WTC11 (cell line): ENCODE results near the gene CAPN11. TPM values are rescaled to one million over a fixed set of nuclear protein-coding genes. Genes with fewer than 3 reads are reported as not detected.

ENCODE experiments used
- ATAC-seq: fragments of 200-7000 bp; cut with Tn5 transposase; 2 replicates; pipeline ENCODE4 v1.10.0; 2021; ENCODE audit warnings: mild to moderate bottlenecking, moderate library complexity
- CTCF ChIA-PET: fragments of 300-600 bp; sonication (Branson Sonifier 250); formaldehyde crosslinking; loops from one replicate; lab custom pipeline; 2021; ENCODE audit warnings: antibody characterized with exemption; lab: Charles Lee
- POLR2A ChIA-PET: fragments of 350-600 bp; sonication (Branson Sonifier 250); formaldehyde crosslinking; loops from one replicate; lab custom pipeline; 2021; ENCODE audit warnings: antibody characterized with exemption; lab: Charles Lee
- DNase-seq: peaks from one replicate; pipeline ENCODE4 v3.0.0; 2021; ENCODE audit warnings: low spot score
- H3K27ac Mint-ChIP-seq: 2 replicates; pipeline ENCODE4 v1.8.0; 2021; ENCODE audit warnings: mixed read lengths
- H3K27me3 Mint-ChIP-seq: 2 replicates; pipeline ENCODE4 v1.8.0; 2021; ENCODE audit warnings: low read depth, mild to moderate bottlenecking, moderate library complexity, mixed read lengths
- H3K36me3 Mint-ChIP-seq: 2 replicates; pipeline ENCODE4 v1.8.0; 2021; ENCODE audit warnings: mixed read lengths
- H3K4me1 Mint-ChIP-seq: 2 replicates; pipeline ENCODE4 v1.8.0; 2022; ENCODE audit warnings: mixed read lengths
- H3K4me3 Mint-ChIP-seq: 2 replicates; pipeline ENCODE4 v1.8.0; 2021; ENCODE audit warnings: mild to moderate bottlenecking, moderate library complexity, mixed read lengths
- H3K9me3 Mint-ChIP-seq: 2 replicates; pipeline ENCODE4 v1.8.0; 2021; ENCODE audit warnings: mixed read lengths
- CREM ChIP-seq: sonication (generic); formaldehyde crosslinking; IDR thresholded peaks from 2 replicates; pipeline ENCODE4 v1.8.1; 2022; ENCODE audit warnings: mild to moderate bottlenecking, missing genetic modification reagents, moderate library complexity
- FOXJ3 ChIP-seq: sonication (generic); formaldehyde crosslinking; IDR thresholded peaks from 2 replicates; pipeline ENCODE4 v1.9.0; 2021; ENCODE audit warnings: missing genetic modification reagents, mild to moderate bottlenecking, borderline replicate concordance
- GABPB1 ChIP-seq: sonication (generic); formaldehyde crosslinking; IDR thresholded peaks from 2 replicates; pipeline ENCODE4 v1.8.1; 2023; ENCODE audit warnings: mild to moderate bottlenecking, missing genetic modification reagents
- MXD4 ChIP-seq: fragments of 250-450 bp; sonication (Bioruptor Pico); IDR thresholded peaks from 2 replicates; pipeline ENCODE4 v1.8.0; 2021; ENCODE audit warnings: mild to moderate bottlenecking, moderate library complexity, borderline replicate concordance
- NFATC4 ChIP-seq: fragments of 250-450 bp; sonication (Bioruptor Pico); IDR thresholded peaks from 2 replicates; pipeline ENCODE4 v1.9.0; 2021; ENCODE audit warnings: mild to moderate bottlenecking
- OVOL2 ChIP-seq: fragments of 250-450 bp; sonication (Bioruptor Pico); IDR thresholded peaks from 2 replicates; pipeline ENCODE4 v1.9.0; 2021; ENCODE audit warnings: mild to moderate bottlenecking, borderline replicate concordance
- SMAD4 ChIP-seq: sonication (generic); formaldehyde crosslinking; IDR thresholded peaks from 2 replicates; pipeline ENCODE4 v1.8.0; 2022; ENCODE audit warnings: mild to moderate bottlenecking, missing genetic modification reagents
- TEAD1 ChIP-seq: sonication (generic); formaldehyde crosslinking; IDR thresholded peaks from 2 replicates; pipeline ENCODE4 v1.8.0; 2022; ENCODE audit warnings: mild to moderate bottlenecking, missing genetic modification reagents
- ZNF121 ChIP-seq: sonication (generic); formaldehyde crosslinking; IDR thresholded peaks from 2 replicates; pipeline ENCODE4 v1.8.0; 2023; ENCODE audit warnings: missing genetic modification reagents
- ZNF138 ChIP-seq: sonication (generic); formaldehyde crosslinking; conservative IDR thresholded peaks from 2 replicates; pipeline ENCODE4 v1.8.1; 2022; ENCODE audit warnings: mild to moderate bottlenecking, moderate library complexity, missing genetic modification reagents
- ZNF232 ChIP-seq: sonication (generic); formaldehyde crosslinking; IDR thresholded peaks from 2 replicates; pipeline ENCODE4 v1.8.0; 2022; ENCODE audit warnings: mild to moderate bottlenecking, missing genetic modification reagents
- ZNF396 ChIP-seq: fragments of 250-450 bp; sonication (Bioruptor Pico); IDR thresholded peaks from 2 replicates; pipeline ENCODE4 v1.8.0; 2021; ENCODE audit warnings: mild to moderate bottlenecking, moderate library complexity, borderline replicate concordance
- ZNF416 ChIP-seq: fragments of 250-450 bp; sonication (Bioruptor Pico); IDR thresholded peaks from 2 replicates; pipeline ENCODE4 v1.9.0; 2021; ENCODE audit warnings: mild to moderate bottlenecking, inconsistent platforms
- ZNF423 ChIP-seq: fragments of 250-450 bp; sonication (Bioruptor Pico); IDR thresholded peaks from 2 replicates; pipeline ENCODE4 v2.1.2; 2022; ENCODE audit warnings: mild to moderate bottlenecking, moderate library complexity
- ZNF671 ChIP-seq: fragments of 250-450 bp; sonication (Bioruptor Pico); IDR thresholded peaks from 2 replicates; pipeline ENCODE4 v1.8.0; 2021; ENCODE audit warnings: mild to moderate bottlenecking
- total RNA-seq: library from RNA; stranded (reverse); gene quantifications from 3 replicates; pipeline ENCODE4 v1.2.3, GENCODE V29; 2021
- TF ChIP-seq, protein P1 (sequence below): sonication (generic); formaldehyde crosslinking; IDR thresholded peaks from 2 replicates; pipeline ENCODE4 v1.8.1; 2023; ENCODE audit warnings: mild to moderate bottlenecking, missing genetic modification reagents, moderate library complexity
- TF ChIP-seq, protein P2 (sequence below): sonication (generic); formaldehyde crosslinking; IDR thresholded peaks from 2 replicates; pipeline ENCODE4 v1.8.1; 2022; ENCODE audit warnings: low read depth, mild to moderate bottlenecking, moderate library complexity, missing genetic modification reagents, borderline replicate concordance
- TF ChIP-seq, protein P3 (sequence below): sonication (generic); formaldehyde crosslinking; IDR thresholded peaks from 2 replicates; pipeline ENCODE4 v1.8.1; 2022; ENCODE audit warnings: mild to moderate bottlenecking, moderate library complexity, missing genetic modification reagents
- TF ChIP-seq, protein P4 (sequence below): sonication (generic); formaldehyde crosslinking; IDR thresholded peaks from 2 replicates; pipeline ENCODE4 v1.8.1; 2023; ENCODE audit warnings: mild to moderate bottlenecking, moderate library complexity, missing genetic modification reagents
- TF ChIP-seq, protein P5 (sequence below): sonication (generic); formaldehyde crosslinking; IDR thresholded peaks from 2 replicates; pipeline ENCODE4 v1.8.1; 2023; ENCODE audit warnings: mild to moderate bottlenecking, missing genetic modification reagents
- TF ChIP-seq, protein P6 (sequence below): sonication (generic); formaldehyde crosslinking; conservative IDR thresholded peaks from 2 replicates; pipeline ENCODE4 v1.8.1; 2023; ENCODE audit warnings: mild to moderate bottlenecking, low read depth, missing genetic modification reagents, moderate library complexity

The CAPN11 gene
- total RNA-seq, 1 experiment from 2014 or later, result 2.3 TPM

DNA sequence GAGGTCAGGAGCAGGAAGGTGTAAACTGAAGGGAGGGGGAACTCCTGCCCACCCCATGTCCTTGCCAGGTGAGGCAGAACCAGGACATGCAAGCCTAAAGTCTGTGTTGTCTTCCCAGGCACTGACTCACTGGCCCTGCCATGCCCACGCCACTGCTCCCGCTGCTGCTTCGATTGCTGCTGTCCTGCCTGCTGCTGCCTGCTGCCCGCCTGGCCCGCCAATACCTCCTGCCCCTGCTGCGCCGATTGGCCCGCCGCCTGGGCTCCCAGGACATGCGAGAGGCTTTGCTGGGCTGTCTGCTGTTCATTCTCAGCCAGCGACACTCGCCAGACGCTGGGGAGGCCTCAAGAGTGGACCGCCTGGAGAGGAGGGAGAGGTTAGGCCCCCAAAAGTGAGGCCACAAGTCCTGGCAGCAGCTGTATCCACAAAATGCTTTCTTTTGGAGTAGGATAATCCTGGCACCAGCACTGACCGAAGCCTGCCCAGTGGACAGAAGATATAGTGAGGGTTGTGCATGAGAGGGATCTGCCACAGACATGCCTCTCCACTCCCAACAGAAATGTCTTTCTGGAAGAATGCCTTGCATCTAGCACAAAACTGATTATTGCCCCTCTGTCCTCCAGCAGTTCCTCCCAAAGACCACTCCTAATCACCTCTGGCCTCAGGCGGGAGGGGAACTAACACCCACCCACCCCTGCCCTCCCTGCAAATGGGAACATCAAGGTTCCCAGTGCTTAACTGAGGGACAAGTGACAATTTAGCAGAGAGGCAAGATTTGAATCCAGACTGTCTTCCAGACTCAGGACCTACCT, 58.9 kb downstream of the CAPN11 start (continued):
- TF ChIP-seq ZNF121, result peak; percentile 82; the same call in 1 of the 2 replicates
- TF ChIP-seq, protein P1, sequence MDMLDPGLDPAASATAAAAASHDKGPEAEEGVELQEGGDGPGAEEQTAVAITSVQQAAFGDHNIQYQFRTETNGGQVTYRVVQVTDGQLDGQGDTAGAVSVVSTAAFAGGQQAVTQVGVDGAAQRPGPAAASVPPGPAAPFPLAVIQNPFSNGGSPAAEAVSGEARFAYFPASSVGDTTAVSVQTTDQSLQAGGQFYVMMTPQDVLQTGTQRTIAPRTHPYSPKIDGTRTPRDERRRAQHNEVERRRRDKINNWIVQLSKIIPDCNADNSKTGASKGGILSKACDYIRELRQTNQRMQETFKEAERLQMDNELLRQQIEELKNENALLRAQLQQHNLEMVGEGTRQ, result no peak
- no peak for TF ChIP-seq MXD4 (CRISPR knock-in tag)
- TF ChIP-seq TEAD1 (CRISPR knock-in tag), result peak; percentile 55; the same call in 1 of the 2 replicates
- no peak for TF ChIP-seq FOXJ3 (CRISPR knock-in tag)
- no peak for TF ChIP-seq ZNF232 (CRISPR knock-in tag)
- TF ChIP-seq SMAD4 (CRISPR knock-in tag), result no peak
- TF ChIP-seq NFATC4 (CRISPR knock-in tag), result no peak
- TF ChIP-seq, all 79 proteins: peak for 7

DNA sequence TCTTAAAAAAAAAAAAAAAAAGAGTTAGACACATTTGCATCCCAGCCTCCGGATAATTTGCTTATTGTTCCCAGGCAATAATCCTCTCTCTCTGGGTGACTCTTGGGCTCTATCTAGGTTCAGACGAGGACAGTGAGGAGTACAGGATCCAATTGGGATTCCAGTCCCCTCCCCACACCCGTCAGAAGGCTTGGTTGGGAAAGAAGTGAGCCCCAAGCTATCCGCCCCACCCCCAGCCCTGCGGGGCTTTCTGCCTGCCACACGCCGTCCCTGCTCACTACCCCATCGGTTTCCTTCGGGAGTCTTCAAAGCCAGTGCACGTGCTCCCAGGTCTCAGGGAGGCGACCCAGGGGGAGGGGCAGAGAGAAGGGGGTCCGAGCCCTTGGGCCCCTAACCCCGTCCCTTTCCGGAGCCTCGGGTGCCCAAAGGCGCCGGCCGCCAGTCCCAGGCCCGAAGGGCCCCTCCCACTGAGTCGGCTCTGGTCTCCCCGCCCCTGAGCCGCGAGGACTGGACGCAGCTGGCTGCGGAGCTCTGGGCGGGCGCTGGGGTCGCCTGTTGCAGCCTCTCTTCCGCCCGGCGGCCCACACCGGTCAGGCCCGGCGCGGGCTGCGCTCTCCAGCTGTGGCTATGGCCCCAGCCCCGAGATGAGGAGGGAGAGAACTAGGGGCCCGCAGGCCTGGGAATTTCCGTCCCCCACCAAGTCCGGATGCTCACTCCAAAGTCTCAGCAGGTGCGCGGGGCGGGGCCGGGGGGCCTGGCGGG, 60.6 kb downstream of the CAPN11 start:
- peak overlapping the region; percentile 72 for H3K4me3 Mint-ChIP-seq
- DNase-seq (peak; percentile 94), ATAC-seq (peak; percentile 61)
- no peaks in the 10 kb centered on the region for H3K27me3 Mint-ChIP-seq
- H3K4me1 Mint-ChIP-seq, result peaks cover 53% of the 10 kb centered on the region
- ChIA-PET POLR2A (interaction anchor here (0.6 to 2.8 kb wide), 14 partner anchors 11 to 216 kb away, joined by 3 to 21 read pairs (median 4); partner anchors contain the start of gene HSP90AB1), CTCF (interaction anchor here (0.6 to 10.7 kb wide), 12 partner anchors 14 to 1808 kb away, joined by 3 to 174 read pairs (median 3); no protein-coding TSS in a partner anchor)
- H3K9me3 Mint-ChIP-seq, result no peaks in the 10 kb centered on the region
- peak overlapping the region; percentile 99 for H3K27ac Mint-ChIP-seq
- H3K36me3 Mint-ChIP-seq, result no peaks in the 10 kb centered on the region
- TF ChIP-seq TEAD1 (CRISPR knock-in tag), result peak; percentile 40; the same call in 1 of the 2 replicates
- peak; percentile 52; the same call in 1 of the 2 replicates for TF ChIP-seq CREM
- TF ChIP-seq ZNF121, result no peak
- TF ChIP-seq ZNF671 (CRISPR knock-in tag), result no peak
- TF ChIP-seq ZNF423 (CRISPR knock-in tag), result peak; percentile 61; the same call in 1 of the 2 replicates
- TF ChIP-seq, protein P2, sequence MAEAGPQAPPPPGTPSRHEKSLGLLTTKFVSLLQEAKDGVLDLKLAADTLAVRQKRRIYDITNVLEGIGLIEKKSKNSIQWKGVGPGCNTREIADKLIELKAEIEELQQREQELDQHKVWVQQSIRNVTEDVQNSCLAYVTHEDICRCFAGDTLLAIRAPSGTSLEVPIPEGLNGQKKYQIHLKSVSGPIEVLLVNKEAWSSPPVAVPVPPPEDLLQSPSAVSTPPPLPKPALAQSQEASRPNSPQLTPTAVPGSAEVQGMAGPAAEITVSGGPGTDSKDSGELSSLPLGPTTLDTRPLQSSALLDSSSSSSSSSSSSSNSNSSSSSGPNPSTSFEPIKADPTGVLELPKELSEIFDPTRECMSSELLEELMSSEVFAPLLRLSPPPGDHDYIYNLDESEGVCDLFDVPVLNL (CRISPR knock-in tag), result no peak
- TF ChIP-seq, protein P3, sequence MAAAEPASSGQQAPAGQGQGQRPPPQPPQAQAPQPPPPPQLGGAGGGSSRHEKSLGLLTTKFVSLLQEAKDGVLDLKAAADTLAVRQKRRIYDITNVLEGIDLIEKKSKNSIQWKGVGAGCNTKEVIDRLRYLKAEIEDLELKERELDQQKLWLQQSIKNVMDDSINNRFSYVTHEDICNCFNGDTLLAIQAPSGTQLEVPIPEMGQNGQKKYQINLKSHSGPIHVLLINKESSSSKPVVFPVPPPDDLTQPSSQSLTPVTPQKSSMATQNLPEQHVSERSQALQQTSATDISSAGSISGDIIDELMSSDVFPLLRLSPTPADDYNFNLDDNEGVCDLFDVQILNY (CRISPR knock-in tag), result peak; percentile 76; the same call in 1 of the 2 replicates
- no peak for TF ChIP-seq OVOL2 (CRISPR knock-in tag)
- TF ChIP-seq ZNF138, result no peak
- TF ChIP-seq GABPB1 (CRISPR knock-in tag), result 0 out of 2 replicates have a peak, but pooled peaks have one; percentile 26
- TF ChIP-seq SMAD4 (CRISPR knock-in tag), result no peak
- TF ChIP-seq, protein P4, sequence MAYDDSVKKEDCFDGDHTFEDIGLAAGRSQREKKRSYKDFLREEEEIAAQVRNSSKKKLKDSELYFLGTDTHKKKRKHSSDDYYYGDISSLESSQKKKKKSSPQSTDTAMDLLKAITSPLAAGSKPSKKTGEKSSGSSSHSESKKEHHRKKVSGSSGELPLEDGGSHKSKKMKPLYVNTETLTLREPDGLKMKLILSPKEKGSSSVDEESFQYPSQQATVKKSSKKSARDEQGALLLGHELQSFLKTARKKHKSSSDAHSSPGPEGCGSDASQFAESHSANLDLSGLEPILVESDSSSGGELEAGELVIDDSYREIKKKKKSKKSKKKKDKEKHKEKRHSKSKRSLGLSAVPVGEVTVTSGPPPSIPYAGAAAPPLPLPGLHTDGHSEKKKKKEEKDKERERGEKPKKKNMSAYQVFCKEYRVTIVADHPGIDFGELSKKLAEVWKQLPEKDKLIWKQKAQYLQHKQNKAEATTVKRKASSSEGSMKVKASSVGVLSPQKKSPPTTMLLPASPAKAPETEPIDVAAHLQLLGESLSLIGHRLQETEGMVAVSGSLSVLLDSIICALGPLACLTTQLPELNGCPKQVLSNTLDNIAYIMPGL (CRISPR knock-in tag), result peak; percentile 17; the same call in 1 of the 2 replicates
- TF ChIP-seq, protein P5, sequence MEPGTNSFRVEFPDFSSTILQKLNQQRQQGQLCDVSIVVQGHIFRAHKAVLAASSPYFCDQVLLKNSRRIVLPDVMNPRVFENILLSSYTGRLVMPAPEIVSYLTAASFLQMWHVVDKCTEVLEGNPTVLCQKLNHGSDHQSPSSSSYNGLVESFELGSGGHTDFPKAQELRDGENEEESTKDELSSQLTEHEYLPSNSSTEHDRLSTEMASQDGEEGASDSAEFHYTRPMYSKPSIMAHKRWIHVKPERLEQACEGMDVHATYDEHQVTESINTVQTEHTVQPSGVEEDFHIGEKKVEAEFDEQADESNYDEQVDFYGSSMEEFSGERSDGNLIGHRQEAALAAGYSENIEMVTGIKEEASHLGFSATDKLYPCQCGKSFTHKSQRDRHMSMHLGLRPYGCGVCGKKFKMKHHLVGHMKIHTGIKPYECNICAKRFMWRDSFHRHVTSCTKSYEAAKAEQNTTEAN (CRISPR knock-in tag), result peak; percentile 47; the same call in 1 of the 2 replicates
- TF ChIP-seq, protein P1, result no peak
- TF ChIP-seq ZNF416 (CRISPR knock-in tag), result no peak
- no peak for TF ChIP-seq ZNF396 (CRISPR knock-in tag)
- TF ChIP-seq, protein P6, sequence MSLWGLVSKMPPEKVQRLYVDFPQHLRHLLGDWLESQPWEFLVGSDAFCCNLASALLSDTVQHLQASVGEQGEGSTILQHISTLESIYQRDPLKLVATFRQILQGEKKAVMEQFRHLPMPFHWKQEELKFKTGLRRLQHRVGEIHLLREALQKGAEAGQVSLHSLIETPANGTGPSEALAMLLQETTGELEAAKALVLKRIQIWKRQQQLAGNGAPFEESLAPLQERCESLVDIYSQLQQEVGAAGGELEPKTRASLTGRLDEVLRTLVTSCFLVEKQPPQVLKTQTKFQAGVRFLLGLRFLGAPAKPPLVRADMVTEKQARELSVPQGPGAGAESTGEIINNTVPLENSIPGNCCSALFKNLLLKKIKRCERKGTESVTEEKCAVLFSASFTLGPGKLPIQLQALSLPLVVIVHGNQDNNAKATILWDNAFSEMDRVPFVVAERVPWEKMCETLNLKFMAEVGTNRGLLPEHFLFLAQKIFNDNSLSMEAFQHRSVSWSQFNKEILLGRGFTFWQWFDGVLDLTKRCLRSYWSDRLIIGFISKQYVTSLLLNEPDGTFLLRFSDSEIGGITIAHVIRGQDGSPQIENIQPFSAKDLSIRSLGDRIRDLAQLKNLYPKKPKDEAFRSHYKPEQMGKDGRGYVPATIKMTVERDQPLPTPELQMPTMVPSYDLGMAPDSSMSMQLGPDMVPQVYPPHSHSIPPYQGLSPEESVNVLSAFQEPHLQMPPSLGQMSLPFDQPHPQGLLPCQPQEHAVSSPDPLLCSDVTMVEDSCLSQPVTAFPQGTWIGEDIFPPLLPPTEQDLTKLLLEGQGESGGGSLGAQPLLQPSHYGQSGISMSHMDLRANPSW (CRISPR knock-in tag), result no peak
